GM18519 (cell line): ENCODE data around the gene PAXIP1.
A peak's percentile ranks its signal among the peaks of the same experiment; 100 is the strongest.

ENCODE experiments used
- ATAC-seq: cut with Tn5 transposase; IDR thresholded peaks from one replicate; pipeline ENCODE4 v1.9.1; 2021; ENCODE audit warnings: mild to moderate bottlenecking, moderate library complexity; ENCODE audit not compliant: unreplicated experiment, low FRiP score

PAXIP1 gene

GRCh38 chr7:154913638-154914307, 89.2 kb downstream of the PAXIP1 start:
- ATAC-seq = peak; percentile 98

GRCh38 chr7:154912871-154913637, 89.9 kb downstream of the PAXIP1 start:
- ATAC-seq = no peak

GRCh38 chr7:154911862-154912455, 91.0 kb downstream of the PAXIP1 start:
- ATAC-seq = no peak

GRCh38 chr7:154911411-154911810, 91.5 kb downstream of the PAXIP1 start:
- no peak for ATAC-seq

- ATAC-seq = no peak
Measured at GRCh38 chr7:154910977-154911376, 91.9 kb downstream of the PAXIP1 start.

GRCh38 chr7:154910125-154910524, 92.8 kb downstream of the PAXIP1 start:
- no peak for ATAC-seq

- ATAC-seq = no peak
Measured at GRCh38 chr7:154909241-154910105, 93.5 kb downstream of the PAXIP1 start.

- ATAC-seq = no peak
Measured at GRCh38 chr7:154907651-154908620, 95.0 kb downstream of the PAXIP1 start.

GRCh38 chr7:154906736-154907355, 96.1 kb downstream of the PAXIP1 start:
- no peak for ATAC-seq

- ATAC-seq = no peak
Measured at GRCh38 chr7:154906201-154906600, 96.7 kb downstream of the PAXIP1 start.

- no peak for ATAC-seq
Measured at GRCh38 chr7:154905615-154906014, 97.3 kb downstream of the PAXIP1 start.

GRCh38 chr7:154905146-154905545, 97.8 kb downstream of the PAXIP1 start:
- no peak for ATAC-seq

- no peak for ATAC-seq
Measured at GRCh38 chr7:154903083-154903731, 99.7 kb downstream of the PAXIP1 start.

GRCh38 chr7:154902600-154903082, 100.3 kb downstream of the PAXIP1 start:
- no peak for ATAC-seq

- no peak for ATAC-seq
Measured at GRCh38 chr7:154899862-154900261, 103.1 kb downstream of the PAXIP1 start.

- ATAC-seq = no peak
Measured at GRCh38 chr7:154898973-154899855, 103.7 kb downstream of the PAXIP1 start.

- ATAC-seq = no peak
Measured at GRCh38 chr7:154896076-154896475, 106.8 kb downstream of the PAXIP1 start.
